Stimulated activated CD4-positive, alpha-beta T cell treated with anti-CD3 and anti-CD28 coated beads, Interleukin-4, amount 100 ng/mL, for 48 hours (primary cell): ENCODE results near the gene UBE2Q1.

Experiments
- DNase-seq, 2 donors: peaks; one replicate each; pipeline ENCODE4 v3.0.0-alpha.2; 2020; ENCODE audit warnings: low read depth in 2 of 2

The UBE2Q1 gene

DNA sequence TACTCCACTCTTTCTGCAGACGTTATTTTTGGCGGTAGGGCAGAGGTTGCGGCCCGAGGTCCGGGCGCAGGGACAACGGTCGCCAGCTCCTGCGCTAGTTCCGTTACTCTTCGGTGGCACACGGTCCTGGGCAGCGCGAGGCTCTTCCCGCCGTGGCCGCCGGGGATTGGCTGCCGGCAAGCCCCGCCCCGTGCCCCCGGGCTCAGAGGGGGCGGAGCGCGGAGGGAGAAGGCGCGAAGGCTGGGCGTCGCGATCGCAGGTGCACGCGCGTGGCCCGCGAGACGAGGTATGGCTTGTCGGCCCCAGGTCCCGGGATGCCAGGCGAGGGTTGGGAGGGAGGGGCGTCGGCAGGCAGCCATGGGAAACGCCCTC is 55.7 kb downstream of the UBE2Q1 start:
- no peak for DNase-seq

DNA sequence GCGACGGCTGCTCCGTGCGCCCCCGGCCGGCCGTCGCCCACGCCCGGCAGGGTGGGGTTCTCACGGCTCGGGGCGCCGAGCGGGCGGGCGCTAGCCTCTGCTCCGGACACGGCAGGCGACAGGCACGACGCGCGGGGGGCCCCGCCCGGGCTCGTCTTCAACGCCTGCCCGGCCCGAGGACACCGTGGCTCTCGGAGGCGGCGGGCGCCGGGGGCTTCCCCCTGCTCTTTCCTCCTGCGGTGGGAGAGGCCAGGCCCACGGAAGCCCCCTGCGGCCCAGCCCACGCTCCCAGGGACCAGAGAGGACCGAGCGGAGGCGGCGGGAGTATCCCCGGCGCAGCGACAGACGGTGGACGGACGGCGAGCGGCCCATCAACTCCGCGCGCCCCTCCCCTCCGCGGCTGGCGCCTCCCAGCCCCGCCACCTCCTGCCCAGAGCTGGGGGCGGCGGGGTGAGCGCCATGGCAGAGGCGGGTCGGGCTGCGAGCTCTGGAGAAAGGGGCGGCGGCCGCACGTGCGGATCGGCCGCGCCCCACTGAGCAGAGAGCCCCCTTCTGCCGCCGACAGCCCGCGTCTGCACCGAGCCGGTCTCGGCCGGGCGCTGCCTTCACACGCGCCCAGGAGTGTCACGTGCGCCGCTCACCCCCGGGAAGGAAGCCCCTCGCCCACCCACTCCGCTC is 56.3 kb downstream of the UBE2Q1 start, which contains the start of the genes SHE and TDRD10:
Gene SHE, minus strand, starts transcription at position 347 of the 678 bp plus-strand sequence. CDS start 386 bp downstream, outside the sequence.
Gene TDRD10, plus strand, starts transcription at position 154 of the 678 bp plus-strand sequence. CDS start 4,685 bp downstream, outside the sequence.
- no peak for DNase-seq

DNA sequence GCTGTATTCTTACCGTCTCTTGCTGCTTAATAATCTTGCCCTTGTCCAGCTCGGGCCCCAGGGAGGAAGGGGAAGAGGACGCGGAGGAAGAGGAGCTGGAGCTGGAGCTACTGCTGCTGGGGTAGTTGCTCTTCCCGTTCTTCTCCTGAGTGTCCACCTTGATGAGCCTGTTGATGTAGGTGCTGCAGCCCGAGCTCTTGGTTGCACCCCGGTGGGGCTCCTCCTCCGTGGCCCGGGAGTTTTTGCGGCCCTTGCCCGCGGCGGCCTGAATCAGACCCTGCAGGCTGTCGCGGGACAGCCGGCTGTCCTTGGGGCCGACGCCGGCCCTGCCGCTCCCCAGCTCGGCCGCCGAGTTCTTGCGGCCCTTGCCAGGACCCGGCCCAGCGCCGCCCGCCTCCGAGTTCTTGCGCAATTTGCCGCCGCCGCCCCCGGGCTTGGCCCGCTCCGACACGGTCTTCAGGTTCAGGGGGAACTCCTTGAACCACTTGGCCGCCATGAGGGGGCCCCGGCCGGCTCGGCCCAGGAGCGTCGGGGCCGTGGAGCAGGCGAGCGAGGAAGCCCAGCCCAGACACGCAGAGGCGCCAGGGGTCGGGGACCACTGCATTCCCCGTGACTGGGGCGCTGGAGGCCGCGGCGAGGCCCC is 56.9 kb downstream of the UBE2Q1 start:
- DNase-seq = no peak

DNA sequence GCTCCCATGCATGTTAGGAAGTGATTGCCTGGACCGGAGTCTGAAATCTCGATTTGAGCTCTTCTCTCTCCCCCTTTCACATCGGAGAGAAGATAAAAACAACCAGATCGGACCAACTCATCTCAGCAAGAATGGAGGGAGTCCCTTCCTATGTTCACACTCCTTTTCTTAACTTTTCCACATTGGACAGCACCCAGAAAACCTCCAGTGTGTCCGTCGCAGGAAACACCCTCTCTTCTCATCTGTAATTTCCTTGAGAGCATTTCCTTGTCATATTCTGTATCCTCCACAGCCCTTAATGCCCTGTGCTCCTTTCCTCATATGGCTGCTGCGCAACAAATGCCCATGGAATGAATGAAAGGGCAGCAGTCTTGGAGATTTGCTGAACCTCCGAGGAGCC is 57.9 kb downstream of the UBE2Q1 start:
- no peak for DNase-seq

DNA sequence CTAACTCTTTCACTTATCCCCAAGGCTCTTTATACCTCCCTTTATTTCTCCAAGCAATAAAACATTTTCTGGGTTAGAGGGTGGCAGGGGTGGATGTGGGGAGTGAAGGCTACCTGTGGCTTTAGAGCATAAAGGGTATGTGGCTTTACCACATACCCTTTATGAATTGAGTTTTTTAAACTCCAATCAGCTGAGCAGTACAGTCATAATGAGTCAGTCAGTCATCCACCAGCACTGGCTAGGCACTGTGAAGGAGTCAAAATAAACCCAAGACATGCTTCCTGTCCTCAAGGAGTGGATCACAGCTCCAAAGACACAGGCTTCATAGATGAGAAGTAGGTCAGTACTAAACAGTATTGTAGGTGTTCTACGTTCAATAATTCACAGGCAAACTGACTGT is 59.0 kb downstream of the UBE2Q1 start:
- no peak for DNase-seq
